Ishikawa (cell line): ENCODE results near the gene JARID2.

Experiments
- CEBPB ChIP-seq: IDR thresholded peaks from 2 replicates; pipeline ENCODE4 v1.6.1; 2012
- CREB1 ChIP-seq: IDR thresholded peaks from 2 replicates; pipeline ENCODE4 v1.6.1; 2012; ENCODE audit warnings: low read depth
- EGR1 ChIP-seq: IDR thresholded peaks from 2 replicates; pipeline ENCODE4 v1.6.1; 2012
- EP300 ChIP-seq: IDR thresholded peaks from 2 replicates; pipeline ENCODE4 v1.6.1; 2012; ENCODE audit warnings: borderline replicate concordance
- FOXM1 ChIP-seq: IDR thresholded peaks from 2 replicates; pipeline ENCODE4 v1.6.1; 2012; ENCODE audit warnings: low read depth, borderline replicate concordance
- MAX ChIP-seq: IDR thresholded peaks from 2 replicates; pipeline ENCODE4 v1.6.1; 2012
- NFIC ChIP-seq: IDR thresholded peaks from 2 replicates; pipeline ENCODE4 v1.6.1; 2012
- RAD21 ChIP-seq: IDR thresholded peaks from 2 replicates; pipeline ENCODE4 v1.6.1; 2012; ENCODE audit warnings: low read depth
- TAF1 ChIP-seq: IDR thresholded peaks from 2 replicates; pipeline ENCODE4 v1.6.1; 2012; ENCODE audit warnings: low read depth, mild to moderate bottlenecking
- TCF12 ChIP-seq: IDR thresholded peaks from 2 replicates; pipeline ENCODE4 v1.6.1; 2012; ENCODE audit warnings: low read depth
- TEAD4 ChIP-seq: IDR thresholded peaks from 2 replicates; pipeline ENCODE4 v1.6.1; 2012
- YY1 ChIP-seq: IDR thresholded peaks from 2 replicates; pipeline ENCODE4 v1.6.1; 2012; ENCODE audit warnings: low read depth
- ZBTB7A ChIP-seq: IDR thresholded peaks from 2 replicates; pipeline ENCODE4 v1.6.1; 2012; ENCODE audit warnings: low read depth
- TF ChIP-seq, protein P1 (sequence below): IDR thresholded peaks from 2 replicates; pipeline ENCODE4 v1.6.1; 2012
- TF ChIP-seq, protein P2 (sequence below): IDR thresholded peaks from 2 replicates; pipeline ENCODE4 v1.6.1; 2012; ENCODE audit warnings: low read depth, mild to moderate bottlenecking

Gene JARID2

GRCh38 chr6:15293674-15294073, 47.8 kb downstream of the JARID2 start:
- TF ChIP-seq YY1 (no peak), CREB1 (no peak), FOXM1 (no peak), ZBTB7A (no peak), MAX (no peak), TAF1 (no peak)

DNA sequence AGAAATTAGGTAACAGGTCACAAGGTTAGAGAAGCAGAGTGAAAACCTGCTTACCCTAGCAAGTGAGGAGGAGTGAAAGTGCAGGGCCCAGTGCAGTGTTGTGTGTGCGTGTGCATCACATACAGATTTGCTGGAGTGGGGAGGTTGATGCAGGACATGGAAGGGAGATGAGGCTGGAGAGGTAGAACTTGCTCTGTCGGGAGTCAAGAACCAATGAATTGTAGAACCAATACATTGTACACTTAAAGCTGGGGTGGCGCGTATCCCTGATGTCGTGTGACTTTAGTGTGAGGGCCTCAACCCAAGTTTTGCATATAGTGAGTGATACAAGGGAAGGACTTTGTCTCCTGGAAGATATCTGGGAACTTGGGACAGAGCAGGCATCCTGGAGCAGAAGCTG, 48.6 kb downstream of the JARID2 start:
- TF ChIP-seq FOXM1 (no peak), ZBTB7A (no peak)

GRCh38 chr6:15296249-15296648, 50.4 kb downstream of the JARID2 start:
- TF ChIP-seq CREB1 (no peak), MAX (no peak), YY1 (no peak), EGR1 (no peak)

- TF ChIP-seq EP300: no peak
- no peak for TF ChIP-seq NFIC
- TF ChIP-seq TEAD4: no peak
- no peak for TF ChIP-seq TCF12
- TF ChIP-seq, protein P1, sequence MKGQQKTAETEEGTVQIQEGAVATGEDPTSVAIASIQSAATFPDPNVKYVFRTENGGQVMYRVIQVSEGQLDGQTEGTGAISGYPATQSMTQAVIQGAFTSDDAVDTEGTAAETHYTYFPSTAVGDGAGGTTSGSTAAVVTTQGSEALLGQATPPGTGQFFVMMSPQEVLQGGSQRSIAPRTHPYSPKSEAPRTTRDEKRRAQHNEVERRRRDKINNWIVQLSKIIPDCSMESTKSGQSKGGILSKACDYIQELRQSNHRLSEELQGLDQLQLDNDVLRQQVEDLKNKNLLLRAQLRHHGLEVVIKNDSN: no peak
- no peak for TF ChIP-seq CREB1
- TF ChIP-seq YY1: no peak
- TF ChIP-seq FOXM1: no peak
- no peak for TF ChIP-seq CEBPB
- TF ChIP-seq TAF1: no peak
- TF ChIP-seq RAD21: no peak
- no peak for TF ChIP-seq EGR1
- TF ChIP-seq ZBTB7A: no peak
- no peak for TF ChIP-seq MAX
- TF ChIP-seq, protein P2, sequence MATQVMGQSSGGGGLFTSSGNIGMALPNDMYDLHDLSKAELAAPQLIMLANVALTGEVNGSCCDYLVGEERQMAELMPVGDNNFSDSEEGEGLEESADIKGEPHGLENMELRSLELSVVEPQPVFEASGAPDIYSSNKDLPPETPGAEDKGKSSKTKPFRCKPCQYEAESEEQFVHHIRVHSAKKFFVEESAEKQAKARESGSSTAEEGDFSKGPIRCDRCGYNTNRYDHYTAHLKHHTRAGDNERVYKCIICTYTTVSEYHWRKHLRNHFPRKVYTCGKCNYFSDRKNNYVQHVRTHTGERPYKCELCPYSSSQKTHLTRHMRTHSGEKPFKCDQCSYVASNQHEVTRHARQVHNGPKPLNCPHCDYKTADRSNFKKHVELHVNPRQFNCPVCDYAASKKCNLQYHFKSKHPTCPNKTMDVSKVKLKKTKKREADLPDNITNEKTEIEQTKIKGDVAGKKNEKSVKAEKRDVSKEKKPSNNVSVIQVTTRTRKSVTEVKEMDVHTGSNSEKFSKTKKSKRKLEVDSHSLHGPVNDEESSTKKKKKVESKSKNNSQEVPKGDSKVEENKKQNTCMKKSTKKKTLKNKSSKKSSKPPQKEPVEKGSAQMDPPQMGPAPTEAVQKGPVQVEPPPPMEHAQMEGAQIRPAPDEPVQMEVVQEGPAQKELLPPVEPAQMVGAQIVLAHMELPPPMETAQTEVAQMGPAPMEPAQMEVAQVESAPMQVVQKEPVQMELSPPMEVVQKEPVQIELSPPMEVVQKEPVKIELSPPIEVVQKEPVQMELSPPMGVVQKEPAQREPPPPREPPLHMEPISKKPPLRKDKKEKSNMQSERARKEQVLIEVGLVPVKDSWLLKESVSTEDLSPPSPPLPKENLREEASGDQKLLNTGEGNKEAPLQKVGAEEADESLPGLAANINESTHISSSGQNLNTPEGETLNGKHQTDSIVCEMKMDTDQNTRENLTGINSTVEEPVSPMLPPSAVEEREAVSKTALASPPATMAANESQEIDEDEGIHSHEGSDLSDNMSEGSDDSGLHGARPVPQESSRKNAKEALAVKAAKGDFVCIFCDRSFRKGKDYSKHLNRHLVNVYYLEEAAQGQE: no peak
Measured at GRCh38 chr6:15296735-15297134, 50.9 kb downstream of the JARID2 start.

DNA sequence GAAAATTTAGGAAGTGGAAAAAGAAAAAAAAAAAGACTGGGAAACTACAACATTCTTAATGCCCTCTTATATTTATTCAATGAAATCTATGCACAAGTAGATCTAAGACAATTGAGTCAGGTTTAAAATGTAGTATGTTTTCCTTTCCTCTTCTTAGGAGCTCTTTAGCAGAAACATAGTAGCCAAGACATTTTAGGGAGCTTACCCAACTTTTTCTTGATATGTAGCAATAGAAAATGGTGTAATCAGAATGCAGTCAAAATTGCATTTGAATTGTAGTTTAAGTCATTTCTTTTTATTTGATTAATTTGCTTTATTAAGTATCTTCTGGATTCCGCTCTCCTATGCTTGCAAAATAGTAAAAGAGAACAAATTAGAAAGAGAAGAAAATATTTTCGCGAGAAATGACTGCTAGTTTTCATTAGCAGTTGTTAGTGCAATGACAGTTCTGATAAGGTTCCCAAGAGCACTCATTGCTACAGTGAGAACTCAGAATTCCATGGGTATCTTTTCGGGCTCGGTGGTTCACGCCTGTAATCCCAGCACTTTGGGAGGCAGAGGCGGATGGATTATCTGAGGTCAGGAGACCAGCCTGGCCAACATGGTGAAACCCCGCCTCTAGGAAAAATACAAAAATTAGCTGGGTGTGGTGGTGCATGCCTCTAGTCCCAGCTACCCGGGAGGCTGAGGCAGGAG, 52.2 kb downstream of the JARID2 start:
- TF ChIP-seq FOXM1 (no peak), TAF1 (no peak), ZBTB7A (no peak), CEBPB (no peak)

DNA sequence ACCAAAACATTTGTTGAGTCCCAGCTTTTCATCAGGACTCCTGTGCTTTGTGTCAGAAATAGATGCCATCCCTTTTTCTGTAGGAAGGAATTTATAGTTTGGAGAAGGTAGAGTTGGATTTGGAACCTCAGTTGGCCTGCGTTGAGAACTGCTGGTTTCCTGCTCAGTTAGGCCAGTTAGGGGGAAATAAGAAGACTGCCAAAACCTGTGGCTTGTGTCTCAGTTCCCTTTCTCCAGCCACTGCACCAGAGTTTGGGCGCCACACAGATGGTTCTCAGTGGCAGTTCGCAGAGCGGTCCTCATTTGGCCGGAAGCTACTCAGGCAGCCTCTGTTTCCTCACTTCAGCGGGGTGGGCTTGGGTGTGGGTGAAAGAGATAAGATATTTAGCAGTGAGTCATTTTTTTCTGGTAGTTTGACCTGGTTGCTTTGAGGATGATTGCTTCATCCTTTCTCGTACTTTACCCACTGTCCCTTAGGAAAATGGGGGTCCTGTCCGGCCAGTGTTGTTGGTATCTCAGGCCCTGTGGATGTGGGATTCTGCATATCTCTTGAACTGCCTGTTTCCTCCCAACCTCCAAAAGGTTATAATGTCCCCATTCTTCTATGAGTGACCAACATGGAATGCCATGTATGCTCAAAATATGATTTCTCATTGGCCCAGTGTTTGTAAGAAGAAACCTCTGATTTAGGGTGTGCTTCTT, 53.7 kb downstream of the JARID2 start:
- no peak for TF ChIP-seq ZBTB7A
- TF ChIP-seq, protein P1: no peak
- TF ChIP-seq EGR1: no peak
- TF ChIP-seq NFIC: no peak
- no peak for TF ChIP-seq TAF1
- TF ChIP-seq RAD21: no peak

GRCh38 chr6:15301179-15302006, 55.5 kb downstream of the JARID2 start:
- TF ChIP-seq YY1: no peak

GRCh38 chr6:15303162-15303919, 57.5 kb downstream of the JARID2 start:
- TF ChIP-seq CREB1 (no peak), MAX (no peak), YY1 (no peak), FOXM1 (no peak), ZBTB7A (no peak), TAF1 (no peak), EGR1 (no peak), TEAD4 (no peak), NFIC (no peak), CEBPB (no peak), EP300 (no peak), RAD21 (no peak), TCF12 (no peak)
- TF ChIP-seq, protein P2: no peak
- TF ChIP-seq, protein P1: no peak
